ENCODE data around the gene MEIOB. TPM values are rescaled to one million over a fixed set of nuclear protein-coding genes. Genes with fewer than 3 reads are reported as not detected.
"Not testable (repeated sequence)": the region's sequence is repeated elsewhere in the genome, so short reads cannot be mapped to it uniquely, and the experiment has no call there.

The MEIOB gene
- total RNA-seq, 3 donors from 2014 or later (not counting 1 experiment from before 2014, with no cell fraction given), result not detected

DNA sequence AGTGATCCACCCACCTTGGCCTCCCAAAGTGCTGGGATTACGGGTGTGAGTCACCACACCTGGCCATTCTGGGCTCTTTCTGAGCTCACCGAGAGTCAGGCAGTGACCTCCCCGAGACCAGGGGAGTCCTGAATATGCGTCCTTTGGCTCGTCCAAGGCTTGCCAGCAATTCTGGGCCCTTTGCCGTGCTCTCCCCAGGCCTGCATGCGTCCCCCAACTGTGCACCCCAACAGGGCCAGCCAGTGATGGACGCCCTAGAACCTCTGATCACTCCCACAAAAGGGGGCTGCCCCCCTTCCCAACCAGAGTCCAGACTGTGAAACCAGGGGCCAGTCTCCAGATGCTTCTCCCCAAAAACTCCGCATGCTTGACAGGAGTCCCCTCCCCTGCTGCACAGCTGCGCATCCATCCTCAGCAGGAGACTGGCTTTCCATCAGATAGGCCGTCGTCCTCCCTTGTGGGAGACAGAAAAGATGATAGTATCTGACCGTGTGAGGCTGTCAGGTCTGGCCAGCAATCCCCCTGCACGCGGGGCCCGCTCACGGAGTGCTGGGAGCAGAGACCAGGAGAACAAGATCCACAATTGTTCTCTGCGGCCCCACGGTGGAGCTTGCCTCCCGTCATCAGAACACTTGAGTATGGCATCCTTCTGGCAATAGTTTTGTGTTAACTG is 30.7 kb upstream of the MEIOB start:
- Mint-ChIP-seq H3K4me1 (no peaks in the 10 kb centered on the region), H3K27ac (no peak overlapping the region), H3K9me3 (no peaks in the 10 kb centered on the region), H3K4me3 (no peak overlapping the region), H3K36me3 (no peaks in the 10 kb centered on the region), H3K27me3 (ENCODE audit: low read depth in 2 of 2) (peaks cover 0 to 6% of the 10 kb centered on the region in 2 donors)
- 83% methylated on average over 20 of the region's 20 CpGs for WGBS (ENCODE audit: insufficient coverage)
- TF ChIP-seq, protein P1, sequence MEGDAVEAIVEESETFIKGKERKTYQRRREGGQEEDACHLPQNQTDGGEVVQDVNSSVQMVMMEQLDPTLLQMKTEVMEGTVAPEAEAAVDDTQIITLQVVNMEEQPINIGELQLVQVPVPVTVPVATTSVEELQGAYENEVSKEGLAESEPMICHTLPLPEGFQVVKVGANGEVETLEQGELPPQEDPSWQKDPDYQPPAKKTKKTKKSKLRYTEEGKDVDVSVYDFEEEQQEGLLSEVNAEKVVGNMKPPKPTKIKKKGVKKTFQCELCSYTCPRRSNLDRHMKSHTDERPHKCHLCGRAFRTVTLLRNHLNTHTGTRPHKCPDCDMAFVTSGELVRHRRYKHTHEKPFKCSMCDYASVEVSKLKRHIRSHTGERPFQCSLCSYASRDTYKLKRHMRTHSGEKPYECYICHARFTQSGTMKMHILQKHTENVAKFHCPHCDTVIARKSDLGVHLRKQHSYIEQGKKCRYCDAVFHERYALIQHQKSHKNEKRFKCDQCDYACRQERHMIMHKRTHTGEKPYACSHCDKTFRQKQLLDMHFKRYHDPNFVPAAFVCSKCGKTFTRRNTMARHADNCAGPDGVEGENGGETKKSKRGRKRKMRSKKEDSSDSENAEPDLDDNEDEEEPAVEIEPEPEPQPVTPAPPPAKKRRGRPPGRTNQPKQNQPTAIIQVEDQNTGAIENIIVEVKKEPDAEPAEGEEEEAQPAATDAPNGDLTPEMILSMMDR (IDR thresholded peaks at IDR 0.05), result no peak
- no peaks in the 10 kb centered on the region for H3K9me3 ChIP-seq (ENCODE audit: control insufficient read depth, insufficient read depth, low read length)
- H3K27ac ChIP-seq (ENCODE audit: low read length), result no peak overlapping the region
- no peaks in the 10 kb centered on the region for H3K36me3 ChIP-seq (ENCODE audit: control insufficient read depth, insufficient read depth, low read length)
- H3K4me1 ChIP-seq (ENCODE audit: control insufficient read depth, insufficient read depth, low read length), result no peaks in the 10 kb centered on the region
- DNase-seq (no peak), ATAC-seq (no peak)
- H3K27me3 ChIP-seq (ENCODE audit: control insufficient read depth, insufficient read depth, low read length), result no peaks in the 10 kb centered on the region
- intact Hi-C loops (cut with micrococcal nuclease), result no loop called here
- H3K4me3 ChIP-seq (ENCODE audit: low read length), result no peak overlapping the region

DNA sequence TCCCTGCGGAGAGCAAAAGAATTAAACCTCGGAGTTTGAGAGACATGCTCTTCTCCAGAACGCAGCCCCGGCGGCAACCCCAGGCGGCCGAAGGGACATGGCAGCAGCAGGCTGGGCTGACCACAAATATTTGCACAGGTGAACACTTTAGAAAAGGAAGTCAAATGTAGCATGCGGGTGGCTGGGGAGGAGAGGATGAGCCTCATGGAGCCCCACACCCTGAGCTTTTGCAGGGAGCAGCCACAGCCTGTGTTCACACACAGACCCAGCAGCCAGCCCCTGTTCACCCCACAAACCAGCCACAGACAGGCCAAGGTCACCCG is 28.4 kb upstream of the MEIOB start:
- no peaks in the 10 kb centered on the region for H3K27me3 ChIP-seq (ENCODE audit: control insufficient read depth, insufficient read depth, low read length)
- ATAC-seq (no peak), DNase-seq (no peak)
- Mint-ChIP-seq H3K27me3 (ENCODE audit: low read depth in 2 of 2) (peaks cover 0 to 2% of the 10 kb centered on the region in 2 donors), H3K4me3 (no peak overlapping the region), H3K27ac (no peak overlapping the region), H3K4me1 (no peaks in the 10 kb centered on the region), H3K9me3 (no peaks in the 10 kb centered on the region), H3K36me3 (no peaks in the 10 kb centered on the region)
- no peak overlapping the region for H3K4me3 ChIP-seq (ENCODE audit: low read length)
- TF ChIP-seq, protein P1 (IDR thresholded peaks at IDR 0.05), result no peak
- H3K27ac ChIP-seq (ENCODE audit: low read length), result no peak overlapping the region
- H3K4me1 ChIP-seq (ENCODE audit: control insufficient read depth, insufficient read depth, low read length), result no peaks in the 10 kb centered on the region
- H3K36me3 ChIP-seq (ENCODE audit: control insufficient read depth, insufficient read depth, low read length), result no peaks in the 10 kb centered on the region
- no peaks in the 10 kb centered on the region for H3K9me3 ChIP-seq (ENCODE audit: control insufficient read depth, insufficient read depth, low read length)
- 63% methylated on average over 9 of the region's 9 CpGs for WGBS (ENCODE audit: insufficient coverage)
- intact Hi-C loops (cut with micrococcal nuclease), result no loop called here

DNA sequence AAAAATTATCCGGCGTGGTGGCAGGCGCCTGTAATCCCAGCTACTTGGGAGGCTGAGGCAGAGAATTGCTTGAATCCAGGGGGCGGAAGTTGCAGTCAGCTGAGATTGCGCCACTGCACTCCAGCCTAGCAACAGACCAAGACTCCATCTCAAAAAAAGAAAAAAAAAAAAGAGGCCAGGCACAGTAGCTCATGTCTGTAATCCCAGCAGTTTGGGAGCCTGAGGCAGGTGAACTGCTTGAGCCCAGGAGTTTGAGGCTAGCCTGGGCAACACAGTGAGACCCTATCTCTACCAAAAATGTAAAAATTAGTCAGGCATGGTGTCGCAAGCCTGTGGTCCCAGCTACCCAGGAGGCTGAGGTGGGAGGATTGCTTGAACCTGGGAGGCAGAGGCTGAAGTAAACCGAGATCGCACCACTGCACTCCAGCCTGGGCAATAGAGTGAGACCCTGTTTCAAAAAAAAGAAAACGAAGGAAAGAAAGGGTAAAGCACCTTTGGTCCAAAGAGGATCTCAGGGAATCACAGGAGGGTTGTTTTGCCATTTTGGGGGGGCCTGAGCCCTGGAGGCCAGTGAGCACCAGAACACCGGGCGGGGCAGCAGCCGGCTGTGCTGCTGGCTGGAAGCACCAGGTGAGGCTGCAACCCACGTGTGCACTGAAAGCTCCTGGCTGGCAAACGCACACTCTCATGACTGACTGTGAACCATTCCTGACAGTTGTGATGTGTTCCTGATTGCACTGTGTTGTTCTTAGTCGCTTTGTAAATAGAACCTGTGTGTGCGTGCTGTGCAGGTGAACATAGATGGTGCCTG is 27.9 kb upstream of the MEIOB start:
- H3K4me1 Mint-ChIP-seq, result no peaks in the 10 kb centered on the region
- H3K27ac ChIP-seq (ENCODE audit: low read length), result no peak overlapping the region
- no peaks in the 10 kb centered on the region for H3K4me1 ChIP-seq (ENCODE audit: control insufficient read depth, insufficient read depth, low read length)
- peaks cover 0 to 2% of the 10 kb centered on the region in 2 donors for H3K27me3 Mint-ChIP-seq (ENCODE audit: low read depth in 2 of 2)
- no peak overlapping the region for H3K4me3 Mint-ChIP-seq
- ATAC-seq (no peak), DNase-seq (no peak)
- H3K9me3 ChIP-seq (ENCODE audit: control insufficient read depth, insufficient read depth, low read length), result no peaks in the 10 kb centered on the region
- H3K27me3 ChIP-seq (ENCODE audit: control insufficient read depth, insufficient read depth, low read length), result no peaks in the 10 kb centered on the region
- TF ChIP-seq, protein P1 (IDR thresholded peaks at IDR 0.05), result no peak
- no peak overlapping the region for H3K4me3 ChIP-seq (ENCODE audit: low read length)
- 78% methylated on average over 16 of the region's 16 CpGs for WGBS (ENCODE audit: insufficient coverage)
- H3K36me3 Mint-ChIP-seq, result no peaks in the 10 kb centered on the region
- H3K9me3 Mint-ChIP-seq, result no peaks in the 10 kb centered on the region
- H3K36me3 ChIP-seq (ENCODE audit: control insufficient read depth, insufficient read depth, low read length), result no peaks in the 10 kb centered on the region
- no peak overlapping the region for H3K27ac Mint-ChIP-seq
- intact Hi-C loops (cut with micrococcal nuclease), result no loop called here

DNA sequence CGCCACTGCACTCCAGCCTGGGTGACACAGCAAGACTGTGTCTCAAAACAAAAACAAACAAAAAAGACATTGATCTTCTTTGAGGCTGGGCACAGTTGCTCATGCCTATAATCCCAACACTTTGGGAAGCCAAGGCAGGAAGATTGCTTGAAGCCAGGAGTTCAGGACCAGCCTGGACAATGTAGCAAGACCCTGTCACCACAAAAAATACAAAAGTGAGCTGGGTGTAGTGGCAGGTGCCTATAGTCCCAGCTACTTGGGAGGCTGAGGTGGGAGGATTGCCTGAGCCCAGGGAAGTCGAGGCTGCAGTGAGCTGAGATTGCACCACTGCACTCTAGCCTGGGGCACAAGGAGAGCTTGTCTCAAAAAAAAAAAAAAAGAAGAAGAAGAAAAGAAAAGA is 25.7 kb upstream of the MEIOB start:
- H3K27ac Mint-ChIP-seq; intact Hi-C loops (cut with micrococcal nuclease); H3K4me1 Mint-ChIP-seq; H3K36me3 Mint-ChIP-seq; H3K9me3 ChIP-seq (ENCODE audit: control insufficient read depth, insufficient read depth, low read length); H3K27ac ChIP-seq (ENCODE audit: low read length); H3K4me3 ChIP-seq (ENCODE audit: low read length); H3K9me3 Mint-ChIP-seq; H3K27me3 Mint-ChIP-seq (ENCODE audit: low read depth in 2 of 2); H3K36me3 ChIP-seq (ENCODE audit: control insufficient read depth, insufficient read depth, low read length); H3K4me3 Mint-ChIP-seq; ATAC-seq; H3K4me1 ChIP-seq (ENCODE audit: control insufficient read depth, insufficient read depth, low read length); DNase-seq; H3K27me3 ChIP-seq (ENCODE audit: control insufficient read depth, insufficient read depth, low read length): not testable (repeated sequence)
- WGBS (ENCODE audit: insufficient coverage), result 87% methylated on average over 2 of the region's 2 CpGs

All from natural killer cell (primary cell).